Measurements from ENCODE around the gene LRRC56. TPM values are rescaled to one million over a fixed set of nuclear protein-coding genes. Genes with fewer than 3 reads are reported as not detected.

Gene LRRC56
- total RNA-seq, 1 experiment from 2014 or later, result 3.4 TPM

GRCh38 chr11:555780-556661 is 18.7 kb downstream of the LRRC56 start:
- H4K5ac ChIP-seq (ENCODE audit: insufficient read length, low read depth, low read length), result no peak overlapping the region
- H4K20me1 ChIP-seq (ENCODE audit: control insufficient read depth, insufficient read depth, insufficient read length), result no peaks in the 10 kb centered on the region
- no peak overlapping the region for H2AFZ ChIP-seq (ENCODE audit: low read length)
- H3K4me1 ChIP-seq (ENCODE audit: insufficient read depth, low read length), result no peaks in the 10 kb centered on the region
- TF ChIP-seq CTCF (conservative IDR thresholded peaks at IDR 0.05), result no peak
- H2BK15ac ChIP-seq (ENCODE audit: low read depth, low read length), result no peak overlapping the region
- H3K27ac ChIP-seq (ENCODE audit: insufficient read length, low read depth, low read length), result no peak overlapping the region
- no peaks in the 10 kb centered on the region for H3K79me2 ChIP-seq (ENCODE audit: insufficient read depth, low read length)
- no peak overlapping the region for H3K23ac ChIP-seq (ENCODE audit: insufficient read length, low read depth, low read length)
- no peak overlapping the region for H3K56ac ChIP-seq (ENCODE audit: insufficient read length, low read depth, low read length)
- no peak overlapping the region; the same call in 1 of the 2 replicates for H3K14ac ChIP-seq (ENCODE audit: insufficient read depth, low read length)
- no peak overlapping the region for H2BK120ac ChIP-seq (ENCODE audit: low read depth, low read length, poor library complexity, severe bottlenecking)
- Mint-ChIP-seq H3K4me3 (peak overlapping the region; percentile 54 to 82), H3K4me1 (peaks cover 7 to 17% of the 10 kb centered on the region in 2 experiments), H3K27ac (no peak overlapping the region), H3K9me3 (no peaks in the 10 kb centered on the region; a peak in 2 of 5 replicates), H3K27me3 (ENCODE audit: low read depth) (peaks cover 34% of the 10 kb centered on the region), H3K36me3 (ENCODE audit: insufficient read depth in 1 of 3, low read depth in 3 of 3) (peaks cover 0 to 2% (median 0%) of the 10 kb centered on the region in 3 experiments; a peak in 4 of 7 replicates)
- WGBS (ENCODE audit: extremely low coverage, insufficient read length, low lambda C conversion rate), result no CpG with 5 or more reads among the region's 104 CpGs
- no peaks in the 10 kb centered on the region for H3K79me1 ChIP-seq (ENCODE audit: insufficient read depth, low read depth, low read length, poor library complexity, severe bottlenecking)
- H3T11ph ChIP-seq (ENCODE audit: low read length), result no peak overlapping the region
- H3K9me3 ChIP-seq (ENCODE audit: control insufficient read depth, low read depth, low read length), result no peaks in the 10 kb centered on the region
- no peak overlapping the region for H2BK20ac ChIP-seq (ENCODE audit: low read depth, low read length, poor library complexity, severe bottlenecking)
- H3K27me3 ChIP-seq (ENCODE audit: insufficient read depth, low read length), result peaks cover 5% of the 10 kb centered on the region; the same call in 1 of the 2 replicates
- no peak overlapping the region for H2AK5ac ChIP-seq (ENCODE audit: insufficient read length, low read length)
- H3K4me2 ChIP-seq (ENCODE audit: insufficient read depth, insufficient read length, low read length), result peak overlapping the region; percentile 37
- H3K18ac ChIP-seq (ENCODE audit: insufficient read length, low read depth, low read length), result no peak overlapping the region
- H3K4ac ChIP-seq (ENCODE audit: low read depth, low read length), result no peak overlapping the region
- no peak for DNase-seq
- no peak overlapping the region for H4K8ac ChIP-seq (replicated peaks; ENCODE audit: insufficient read length, low read depth, low read length)
- H4K91ac ChIP-seq (ENCODE audit: insufficient read length, low read depth, low read length), result no peak overlapping the region
- H3K23me2 ChIP-seq (ENCODE audit: insufficient read length, low read depth, low read length, poor library complexity, severe bottlenecking), result peaks cover 7% of the 10 kb centered on the region
- H2BK12ac ChIP-seq (ENCODE audit: insufficient read length, low read depth, low read length), result no peak overlapping the region
- no peak overlapping the region for H3K9ac ChIP-seq (ENCODE audit: extremely low read depth, insufficient read length, low read length)
- H2BK5ac ChIP-seq (ENCODE audit: insufficient read length, low read length), result no peak overlapping the region
